ENCODE data around the gene HSD3B2. TPM values are rescaled to one million over a fixed set of nuclear protein-coding genes. Genes with fewer than 3 reads are reported as not detected.

Gene HSD3B2
- total RNA-seq, 4 donors from 2014 or later: 3.9 TPM; not detected in 3

GRCh38 chr1:119409731-119410130 is 5.2 kb upstream of the HSD3B2 start:
- H3K9me3 ChIP-seq: peaks cover 0 to 13% (median 0%) of the 10 kb centered on the region in 4 donors
- H3K4me1 ChIP-seq: no peaks in the 10 kb centered on the region
- no peaks in the 10 kb centered on the region for H3K36me3 ChIP-seq
- H3K4me3 ChIP-seq: no peak overlapping the region
- H3K27ac ChIP-seq: no peak overlapping the region
- DNase-seq (ENCODE audit: low spot score in 2 of 2): no peak
- H3K27me3 ChIP-seq: no peaks in the 10 kb centered on the region
- no peak for TF ChIP-seq EP300 (IDR thresholded peaks at IDR 0.05)
- TF ChIP-seq POLR2A (IDR thresholded peaks at IDR 0.05): no peak

GRCh38 chr1:119410961-119411360 is 4.0 kb upstream of the HSD3B2 start:
- Histone ChIP-seq H3K9me3 (peaks cover 0 to 5% (median 0%) of the 10 kb centered on the region in 4 donors), H3K27ac (no peak overlapping the region), H3K4me3 (no peak overlapping the region), H3K36me3 (no peaks in the 10 kb centered on the region), H3K27me3 (no peaks in the 10 kb centered on the region), H3K4me1 (no peaks in the 10 kb centered on the region)
- 53 to 68% methylated on average over 3 of the region's 3 CpGs for WGBS, 2 donors
- TF ChIP-seq EP300 (IDR thresholded peaks at IDR 0.05) (no peak), POLR2A (IDR thresholded peaks at IDR 0.05) (no peak), CTCF (IDR thresholded peaks at IDR 0.05) (no peak)
- no peak for DNase-seq (ENCODE audit: low spot score in 2 of 2)

- Histone ChIP-seq H3K27ac (no peak overlapping the region), H3K36me3 (no peaks in the 10 kb centered on the region), H3K27me3 (no peaks in the 10 kb centered on the region), H3K4me3 (no peak overlapping the region), H3K4me1 (no peaks in the 10 kb centered on the region), H3K9me3 (no peaks in the 10 kb centered on the region)
- DNase-seq (ENCODE audit: low spot score in 2 of 2): no peak
- no peak for TF ChIP-seq EP300 (IDR thresholded peaks at IDR 0.05)
- no peak for TF ChIP-seq POLR2A (IDR thresholded peaks at IDR 0.05)
- TF ChIP-seq CTCF (IDR thresholded peaks at IDR 0.05): no peak
- WGBS, 2 donors: 71 to 72% methylated on average over 3 of the region's 3 CpGs
Observed at GRCh38 chr1:119416006-119416640, 1.2 kb downstream of the HSD3B2 start.

- H3K9me3 ChIP-seq: no peaks in the 10 kb centered on the region
- no peaks in the 10 kb centered on the region for H3K4me1 ChIP-seq
- H3K36me3 ChIP-seq: no peaks in the 10 kb centered on the region
- H3K27me3 ChIP-seq: no peaks in the 10 kb centered on the region
- TF ChIP-seq EP300 (IDR thresholded peaks at IDR 0.05) (no peak), CTCF (IDR thresholded peaks at IDR 0.05) (no peak), POLR2A (IDR thresholded peaks at IDR 0.05) (no peak)
- H3K27ac ChIP-seq: no peak overlapping the region
- no peak overlapping the region for H3K4me3 ChIP-seq
- 90% methylated on average over 5 of the region's 5 CpGs for WGBS, 2 donors
- no peak for DNase-seq (ENCODE audit: low spot score in 2 of 2)
Observed at GRCh38 chr1:119419109-119419508, 4.2 kb downstream of the HSD3B2 start.

DNA sequence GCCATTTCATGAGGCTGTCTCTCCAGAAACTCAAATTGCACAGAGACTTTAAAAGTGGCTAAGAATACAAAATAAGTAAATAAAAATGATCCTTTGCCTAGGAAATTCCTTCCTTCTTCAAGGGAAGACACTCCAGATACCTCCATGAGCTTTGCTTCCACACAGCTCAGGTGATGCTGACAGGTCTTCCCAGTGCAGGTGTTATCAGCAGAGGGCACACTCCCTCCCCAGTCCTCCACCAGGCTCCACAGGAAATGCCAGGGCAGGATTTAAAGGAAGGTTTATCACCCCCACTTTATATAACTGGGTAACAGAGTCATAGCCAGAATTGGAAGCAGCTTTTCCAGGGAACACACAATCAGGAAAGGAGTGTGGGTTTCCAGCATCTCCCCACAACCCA is 5.7 kb downstream of the HSD3B2 start:
- no peak overlapping the region for H3K4me3 ChIP-seq
- TF ChIP-seq CTCF (IDR thresholded peaks at IDR 0.05) (no peak), POLR2A (IDR thresholded peaks at IDR 0.05) (no peak), EP300 (IDR thresholded peaks at IDR 0.05) (no peak)
- DNase-seq (ENCODE audit: low spot score in 2 of 2): no peak
- H3K27ac ChIP-seq: no peak overlapping the region
- no peaks in the 10 kb centered on the region for H3K4me1 ChIP-seq
- H3K27me3 ChIP-seq: no peaks in the 10 kb centered on the region
- H3K9me3 ChIP-seq: no peaks in the 10 kb centered on the region
- H3K36me3 ChIP-seq: no peaks in the 10 kb centered on the region

GRCh38 chr1:119422631-119423030 is 7.7 kb downstream of the HSD3B2 start:
- Histone ChIP-seq H3K4me1 (no peaks in the 10 kb centered on the region), H3K36me3 (no peaks in the 10 kb centered on the region), H3K27ac (no peak overlapping the region), H3K9me3 (no peaks in the 10 kb centered on the region), H3K4me3 (no peak overlapping the region), H3K27me3 (no peaks in the 10 kb centered on the region)
- DNase-seq (ENCODE audit: low spot score in 2 of 2): no peak
- TF ChIP-seq POLR2A (IDR thresholded peaks at IDR 0.05) (no peak), CTCF (IDR thresholded peaks at IDR 0.05) (no peak), EP300 (IDR thresholded peaks at IDR 0.05) (no peak)
